ENCODE data around the gene FXYD1.

The FXYD1 gene

GRCh38 chr19:35162471-35163326 is 24.1 kb downstream of the FXYD1 start:
- DNase-seq (ENCODE audit: low spot score), result no peak

DNA sequence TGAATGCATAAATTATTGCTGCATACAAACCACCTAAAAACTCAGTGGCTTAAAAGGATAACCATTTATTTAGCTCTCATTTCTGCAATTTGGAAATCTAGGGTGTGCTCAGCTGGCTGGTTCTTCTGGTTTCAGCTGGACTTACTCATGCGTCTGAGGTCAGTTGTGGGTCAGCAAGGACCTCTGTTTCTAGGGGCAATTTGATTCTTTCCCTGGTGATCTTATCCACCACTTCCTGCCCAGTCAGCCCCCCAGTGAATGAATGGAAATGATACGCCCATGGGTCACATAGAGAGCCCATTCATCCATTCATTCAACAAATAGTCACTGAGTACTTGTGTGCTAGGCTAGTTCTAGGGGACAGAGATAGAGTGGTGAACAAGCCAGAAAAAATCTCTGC is 25.8 kb downstream of the FXYD1 start:
- no peak for DNase-seq (ENCODE audit: low spot score)

- DNase-seq (ENCODE audit: low spot score), result no peak
These were observed 26.8 kb downstream of the FXYD1 start for GRCh38 chr19:35165200-35166058.

DNA sequence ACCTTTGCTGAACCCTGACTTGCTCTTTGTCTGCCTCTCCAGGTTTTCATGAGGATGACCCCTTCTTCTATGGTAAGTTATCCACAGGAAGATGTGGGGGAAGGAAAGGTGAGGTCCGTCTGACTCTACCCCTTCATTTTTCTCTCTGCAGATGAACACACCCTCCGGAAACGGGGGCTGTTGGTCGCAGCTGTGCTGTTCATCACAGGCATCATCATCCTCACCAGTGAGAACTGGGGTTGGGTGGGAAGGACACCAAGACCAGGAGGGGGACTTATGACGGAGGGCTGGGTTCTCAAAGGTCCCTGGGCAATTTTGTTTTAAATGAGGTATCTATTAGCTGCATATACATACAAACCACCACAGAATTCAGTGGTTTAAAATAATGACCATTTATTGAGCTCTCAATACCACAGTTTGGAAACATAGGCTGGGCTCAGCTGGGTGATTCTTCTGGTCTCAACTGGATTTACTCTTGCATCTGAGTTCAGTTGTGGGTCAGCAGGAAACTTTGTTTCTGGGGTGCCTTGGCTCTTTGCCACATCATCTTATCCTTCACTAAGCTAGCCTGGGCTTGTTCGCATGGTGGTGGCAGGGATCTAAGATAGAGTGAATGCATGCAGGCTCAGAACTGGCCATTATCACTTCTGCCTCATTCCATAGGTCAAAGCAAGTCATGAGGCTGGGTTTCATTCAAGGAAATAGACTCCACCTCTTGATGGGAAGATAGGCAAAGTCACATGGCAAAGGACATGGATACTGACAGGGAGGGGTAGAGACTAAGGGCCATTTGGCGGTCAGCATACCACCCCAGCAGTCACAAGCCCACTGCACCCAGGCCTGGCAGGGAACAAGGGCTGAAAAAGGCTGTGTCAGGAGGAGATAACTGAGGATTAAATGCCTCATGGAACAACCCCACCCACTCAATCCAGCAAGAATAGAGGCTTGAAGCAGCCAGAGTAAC is 27.8 kb downstream of the FXYD1 start:
- DNase-seq (ENCODE audit: low spot score), result no peak

DNA sequence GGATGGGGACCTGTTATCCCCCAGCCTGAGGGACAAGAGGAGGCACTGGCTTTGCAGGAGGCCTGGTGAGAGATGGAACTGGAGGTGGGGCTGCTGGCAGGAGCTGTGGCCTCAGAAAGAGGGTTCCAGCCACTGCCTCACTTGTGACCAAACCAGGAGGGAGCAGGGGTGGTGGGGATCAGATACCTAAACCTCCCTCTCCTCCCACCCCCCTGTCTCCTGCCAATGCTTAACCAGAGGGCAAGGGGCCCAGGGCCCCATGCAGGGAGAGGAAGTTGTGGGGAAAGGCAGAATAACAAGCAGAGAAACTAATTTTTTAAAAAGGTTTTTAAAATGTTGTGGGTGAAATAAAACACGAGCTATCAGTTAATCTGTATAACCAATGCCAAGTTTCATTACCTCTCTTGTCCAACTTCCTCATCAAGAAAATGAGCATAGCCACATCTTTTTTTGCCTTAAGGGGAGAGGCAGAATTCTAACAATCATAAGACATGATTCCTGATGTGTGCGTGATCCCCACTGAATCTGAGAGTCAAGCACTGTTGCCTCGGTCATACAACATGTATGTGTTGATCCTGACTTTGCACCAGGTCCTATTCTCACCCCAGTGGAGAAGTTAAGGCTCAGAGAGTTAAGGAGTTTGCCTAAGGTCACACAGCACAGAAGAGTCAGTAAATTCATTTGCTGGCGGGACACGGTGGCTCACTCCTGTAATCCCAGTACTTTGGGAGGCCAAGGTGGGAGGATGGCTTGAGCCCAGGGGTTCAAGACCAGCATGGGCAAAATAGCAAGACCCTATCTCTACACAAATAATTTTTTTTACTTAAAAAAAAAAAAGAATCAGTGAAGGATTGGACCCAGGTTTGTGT is 28.9 kb downstream of the FXYD1 start:
- no peak for DNase-seq (ENCODE audit: low spot score)

DNA sequence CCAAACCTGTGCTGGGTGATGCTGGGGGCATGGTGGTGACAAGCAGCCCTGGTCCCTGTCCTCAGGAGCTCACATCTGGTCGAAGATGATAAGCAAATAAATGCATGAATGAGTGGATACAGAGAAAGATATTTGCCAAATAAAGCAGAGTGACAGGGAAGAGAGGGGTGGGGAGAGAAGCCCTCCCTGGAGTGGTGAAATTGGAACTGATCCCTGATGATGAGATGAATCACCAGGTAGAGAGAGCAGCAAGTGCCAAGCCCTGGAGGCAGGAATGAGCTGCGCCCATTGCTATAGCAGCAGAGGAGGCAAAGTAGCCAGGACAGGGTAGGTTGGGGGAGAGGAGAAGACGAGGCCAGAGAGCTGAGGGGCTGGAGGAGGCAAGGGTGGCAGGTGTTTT is 29.6 kb downstream of the FXYD1 start:
- no peak for DNase-seq (ENCODE audit: low spot score)

DNA sequence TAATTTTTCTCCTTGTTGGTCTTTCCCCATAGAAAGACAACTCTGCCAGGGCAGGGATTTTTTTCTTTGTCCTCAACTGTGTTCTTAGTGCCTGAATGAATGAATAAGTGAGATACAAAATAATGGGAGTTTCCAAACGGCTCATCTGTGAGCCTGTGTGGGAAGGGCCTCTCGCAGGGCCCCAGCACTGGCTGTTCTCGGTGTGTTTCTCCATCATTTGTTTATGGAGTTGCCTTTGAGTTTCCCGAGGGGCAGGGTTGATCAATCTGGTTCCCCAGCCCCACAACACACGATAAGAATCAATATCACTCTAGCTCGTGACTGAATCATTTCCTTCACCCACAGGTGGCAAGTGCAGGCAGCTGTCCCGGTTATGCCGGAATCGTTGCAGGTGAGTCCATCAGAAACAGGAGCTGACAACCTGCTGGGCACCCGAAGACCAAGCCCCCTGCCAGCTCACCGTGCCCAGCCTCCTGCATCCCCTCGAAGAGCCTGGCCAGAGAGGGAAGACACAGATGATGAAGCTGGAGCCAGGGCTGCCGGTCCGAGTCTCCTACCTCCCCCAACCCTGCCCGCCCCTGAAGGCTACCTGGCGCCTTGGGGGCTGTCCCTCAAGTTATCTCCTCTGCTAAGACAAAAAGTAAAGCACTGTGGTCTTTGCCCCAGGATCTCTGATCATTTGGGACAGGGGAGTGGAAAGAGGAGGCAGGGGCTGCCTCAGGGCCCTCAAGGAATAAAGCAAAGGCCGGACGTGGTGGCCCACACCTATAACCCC is 30.8 kb downstream of the FXYD1 start:
- DNase-seq (ENCODE audit: low spot score), result no peak

DNA sequence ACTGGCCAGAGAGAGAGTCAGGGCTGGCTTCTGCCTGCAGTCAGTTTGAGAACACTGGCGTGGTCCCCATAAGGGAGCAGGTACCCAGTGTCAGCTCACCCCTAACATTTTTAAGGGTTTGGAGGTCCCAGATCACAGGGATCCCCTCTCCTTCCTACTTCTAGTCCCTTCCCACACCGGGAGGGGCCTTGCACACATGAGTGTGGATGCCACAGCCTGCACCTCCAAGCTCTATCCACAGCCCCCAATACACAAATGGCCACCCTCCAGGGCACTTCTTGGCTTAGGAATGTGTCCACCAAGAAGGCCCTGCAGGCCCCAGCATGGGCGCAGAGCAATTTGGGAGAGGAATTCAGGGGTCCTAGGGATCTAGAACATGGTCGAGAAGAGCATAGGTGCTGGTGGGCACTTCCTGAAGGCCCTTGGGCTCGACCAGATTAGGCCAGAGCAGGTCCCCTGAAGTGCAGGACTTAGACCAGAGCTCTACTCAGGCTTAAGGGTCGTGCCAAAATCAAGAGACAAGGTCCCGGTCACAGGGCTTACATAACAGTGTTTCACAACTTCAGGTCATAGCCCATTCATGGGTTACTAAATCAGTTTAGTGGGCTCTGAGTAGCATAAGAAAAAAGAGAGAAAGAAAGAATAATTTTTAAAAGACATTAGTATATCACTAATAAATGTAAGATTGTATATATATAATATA is 31.9 kb downstream of the FXYD1 start:
- DNase-seq (ENCODE audit: low spot score), result no peak

DNA sequence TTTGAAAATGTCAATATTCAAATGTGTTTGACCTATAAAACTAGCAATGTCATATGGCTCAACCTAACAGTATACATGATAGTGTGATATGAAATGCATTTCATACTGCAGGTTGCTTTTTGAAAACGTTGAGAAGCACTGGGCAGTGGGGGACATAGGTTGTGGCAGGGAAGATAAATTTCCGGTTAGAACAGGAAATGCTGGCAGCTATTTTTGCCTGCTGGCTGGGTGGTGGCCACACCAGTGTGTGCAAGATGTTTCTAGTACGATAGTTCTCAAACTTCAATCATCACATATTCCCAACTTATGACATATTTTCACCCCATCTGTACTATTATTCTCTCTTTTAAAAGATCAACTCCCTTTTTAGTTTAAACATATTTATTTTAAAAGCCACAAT is 33.1 kb downstream of the FXYD1 start:
- DNase-seq (ENCODE audit: low spot score), result no peak

DNA sequence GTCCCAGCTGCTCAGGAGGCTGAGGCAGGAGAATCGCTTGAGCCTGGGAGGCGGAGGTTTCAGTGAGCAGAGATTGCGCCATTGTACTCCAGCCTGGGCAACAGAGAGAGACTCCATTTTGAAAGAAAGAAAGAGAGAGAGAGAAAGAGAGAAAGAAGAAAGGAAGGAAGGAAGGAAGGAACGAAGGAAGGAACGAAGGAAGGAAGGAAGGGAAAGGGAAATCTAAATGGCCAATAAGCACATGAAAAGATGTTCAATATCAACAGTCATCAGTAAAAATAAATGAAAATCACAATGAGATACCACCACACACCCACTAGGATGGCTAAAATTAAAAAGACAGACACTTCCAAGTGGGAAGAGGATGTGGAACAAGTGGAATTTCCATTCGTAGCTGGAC is 35.6 kb downstream of the FXYD1 start:
- DNase-seq (ENCODE audit: low spot score), result no peak

DNA sequence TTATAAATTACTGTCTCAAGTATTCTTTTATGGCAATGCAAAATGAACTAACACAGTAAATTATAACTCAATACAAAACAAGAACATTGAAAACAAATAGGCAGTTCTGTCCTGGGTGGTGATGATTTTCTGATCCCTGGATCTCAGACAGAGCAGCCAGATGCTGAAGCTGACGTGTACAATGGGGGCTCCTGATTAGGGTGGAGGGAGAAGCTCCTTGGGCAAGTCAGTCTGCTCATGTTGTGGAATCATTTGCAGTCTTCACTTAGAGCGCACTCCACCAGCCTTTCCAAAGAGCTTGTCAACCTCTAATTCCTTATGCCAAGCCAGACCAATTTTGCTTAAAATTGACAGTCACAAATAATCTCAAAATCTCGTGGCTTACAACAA is 37.6 kb downstream of the FXYD1 start:
- no peak for DNase-seq (ENCODE audit: low spot score)

DNA sequence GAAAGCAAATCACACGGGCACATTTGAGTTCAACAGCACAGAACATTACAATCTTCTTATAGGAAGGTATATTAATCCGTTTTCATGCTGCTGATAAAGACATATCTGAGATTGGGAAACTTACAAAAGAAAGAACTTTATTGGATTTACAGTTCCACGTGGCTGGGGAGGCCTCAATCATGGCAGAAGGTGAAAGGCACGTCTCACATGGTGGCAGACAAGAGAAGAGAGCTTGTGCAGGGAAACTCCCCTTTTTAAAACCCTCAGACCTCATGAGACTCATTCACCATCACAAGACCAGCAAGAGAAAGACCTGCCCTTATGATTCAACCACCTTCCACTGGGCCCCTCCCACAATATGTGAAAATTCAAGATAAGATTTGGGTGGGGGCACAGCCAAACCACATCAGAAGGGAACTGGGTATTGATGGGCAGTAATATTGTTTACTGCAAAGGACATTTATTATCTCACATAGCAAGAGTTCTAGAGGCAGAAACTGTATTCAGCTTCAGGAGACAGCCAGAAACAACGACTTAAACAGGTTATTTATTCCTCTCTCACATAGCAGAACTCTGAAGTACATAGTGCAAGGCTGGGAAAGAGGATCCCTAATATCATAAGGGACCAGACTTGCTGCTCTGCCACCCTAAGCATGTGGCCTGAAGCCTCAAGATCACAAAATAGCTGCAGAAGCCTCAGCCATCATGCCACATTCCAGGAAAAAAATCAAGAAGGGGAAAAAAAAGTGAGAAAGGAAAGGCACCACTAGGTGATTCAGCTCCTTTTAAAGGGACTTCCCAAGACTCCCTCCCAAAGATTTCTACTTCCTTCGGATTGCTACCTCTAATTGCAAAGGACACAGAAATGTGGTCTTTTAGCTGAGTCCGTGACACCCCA is 39.0 kb downstream of the FXYD1 start:
- no peak for DNase-seq (ENCODE audit: low spot score)

GRCh38 chr19:35178701-35179100 is 40.1 kb downstream of the FXYD1 start:
- DNase-seq (ENCODE audit: low spot score), result no peak

DNA sequence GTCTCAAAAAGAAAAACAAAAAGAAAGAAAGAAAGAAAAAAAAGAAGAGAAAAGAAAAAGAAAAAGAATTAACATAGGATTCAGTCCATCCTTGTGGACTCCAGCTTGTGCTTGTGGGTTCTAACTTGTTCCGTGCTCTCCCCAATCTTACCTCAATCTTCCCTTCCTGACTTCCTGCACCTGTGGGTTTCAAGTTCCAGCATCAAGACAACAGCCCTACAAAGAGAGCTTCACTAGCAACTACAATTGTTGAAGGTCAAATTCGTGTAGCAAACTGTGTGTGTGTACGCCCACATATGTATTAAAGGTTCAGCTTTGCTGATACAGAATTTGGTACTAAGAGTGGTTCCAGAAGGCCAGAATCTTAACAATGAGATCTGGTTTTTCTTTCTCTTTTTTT is 41.2 kb downstream of the FXYD1 start:
- DNase-seq (ENCODE audit: low spot score), result no peak

DNA sequence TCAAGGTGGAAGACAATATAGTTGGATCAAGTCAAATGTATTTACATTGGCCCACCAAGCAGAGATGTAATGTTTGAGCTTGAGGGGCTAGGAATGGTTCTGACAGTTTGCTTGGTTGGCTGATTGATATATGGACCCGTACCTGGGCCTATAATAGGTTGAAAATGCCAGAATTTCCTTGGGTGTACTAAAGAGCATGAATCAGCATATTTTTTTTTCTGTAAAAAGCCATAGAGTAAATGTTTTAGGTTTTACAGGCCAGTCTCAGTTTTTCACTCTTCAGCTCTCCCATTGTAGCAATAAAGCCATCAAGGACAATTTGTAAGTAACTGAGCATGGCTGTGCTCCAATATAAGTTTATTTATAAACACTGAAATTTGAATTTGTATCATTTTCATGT is 42.8 kb downstream of the FXYD1 start:
- no peak for DNase-seq (ENCODE audit: low spot score)

- no peak for DNase-seq (ENCODE audit: low spot score)
These were observed 45.6 kb downstream of the FXYD1 start for GRCh38 chr19:35184267-35184666.

DNA sequence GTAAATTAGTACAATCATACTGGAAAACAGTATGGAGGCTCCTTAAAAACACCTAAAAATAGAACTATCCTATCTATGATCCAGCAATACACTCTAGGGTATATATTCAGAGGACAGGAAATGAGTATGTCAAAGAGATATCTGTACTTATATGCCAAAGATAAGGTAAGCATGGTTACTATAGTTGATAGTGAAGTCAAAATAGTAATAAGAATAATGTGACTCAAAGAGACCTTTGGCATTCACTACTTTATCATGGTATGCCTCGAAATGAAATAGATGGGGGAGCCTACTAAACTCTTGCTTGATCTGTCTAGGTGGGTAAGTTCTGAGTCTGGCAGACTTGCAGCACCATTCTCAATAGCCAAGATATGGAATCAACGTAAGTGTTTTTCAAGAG is 46.3 kb downstream of the FXYD1 start:
- DNase-seq (ENCODE audit: low spot score), result no peak

Data from kidney capillary endothelial cell (primary cell).